HCT116 (cell line): Measurements from ENCODE around the gene BDH1. TPM values are rescaled to one million over a fixed set of nuclear protein-coding genes. Genes with fewer than 3 reads are reported as not detected.

ENCODE experiments used
- ATAC-seq: fragments of 200-7000 bp; cut with Tn5 transposase; 2 replicates; pipeline ENCODE4 v1.9.1; 2020; ENCODE audit warnings: mild to moderate bottlenecking, moderate library complexity
- BruUV-seq: library from RNA; stranded (reverse); fragments of 400-500 nt; replicated peaks from 2 replicates; lab custom pipeline; 2021; lab: Mats Ljungman, UMichigan
- CTCF ChIA-PET: fragments of 300-600 bp; sonication (Branson Sonifier 250); formaldehyde crosslinking; loops from one replicate; lab custom pipeline; 2021; ENCODE audit warnings: antibody characterized with exemption; lab: Charles Lee
- POLR2A ChIA-PET: fragments of 300-600, 350-600 bp; sonication (Branson Sonifier 250); formaldehyde crosslinking; loops from one replicate; lab custom pipeline; 2021; ENCODE audit warnings: antibody characterized with exemption; lab: Charles Lee
- RAD21 ChIA-PET, 2 experiments: fragments of 300-600 bp; sonication (Branson Sonifier 250); formaldehyde crosslinking; loops; one replicate each; lab custom pipeline; 2023; ENCODE audit warnings: low total read pairs in 2 of 2; ENCODE audit not compliant: uncharacterized antibody in 2 of 2, unreplicated experiment in 2 of 2, low non-redundant PET in 1 of 2; lab: Charles Lee
- DNase-seq: peaks from one replicate; pipeline ENCODE4 v3.0.0-alpha.2; 2010; ENCODE audit warnings: low read depth, low spot score
- H2AFZ ChIP-seq: fragments of 200-600 bp; shearing (Covaris generic), sonication (generic); 2 replicates; pipeline ENCODE4 v1.6.1; 2017; ENCODE audit warnings: low read depth, mixed run types, mixed read lengths, antibody characterized with exemption, low read length; ENCODE audit not compliant: poor library complexity, severe bottlenecking
- H3K27ac ChIP-seq: 2 replicates; pipeline ENCODE4 v1.5.1; 2012; ENCODE audit warnings: low read depth, low read length
- H3K27me3 ChIP-seq: fragments of 200-600 bp; sonication (generic); 2 replicates; pipeline ENCODE4 v1.6.1; 2016; ENCODE audit warnings: mixed run types, low read length, mixed read lengths; ENCODE audit not compliant: insufficient read depth
- H3K36me3 ChIP-seq, 2 experiments: fragments of 200-500 bp in 1 of 2; fragments of 200-600 bp in 1 of 2; sonication (Bioruptor generic) in 1 of 2; sonication (generic) in 1 of 2; 2 replicates each; pipeline versions ENCODE4 v1.5.1 to v1.6.1; 2014 to 2016; ENCODE audit warnings: low read length in 2 of 2, inconsistent platforms in 1 of 2, mixed read lengths in 1 of 2, mixed run types in 1 of 2; ENCODE audit not compliant: insufficient read depth in 2 of 2, control insufficient read depth in 1 of 2
- H3K4me1 ChIP-seq, 2 experiments: fragments of 200-600 bp in 1 of 2; sonication (generic) in 1 of 2; 2 replicates each; pipeline versions ENCODE4 v1.5.1 to v1.6.1; 2012 to 2017; ENCODE audit warnings: low read length in 2 of 2, inconsistent platforms in 1 of 2, mild to moderate bottlenecking in 1 of 2, mixed read lengths in 1 of 2, mixed run types in 1 of 2, moderate library complexity in 1 of 2; ENCODE audit not compliant: insufficient read depth in 2 of 2, control insufficient read depth in 1 of 2
- H3K4me2 ChIP-seq: fragments of 200-600 bp; sonication (generic); 2 replicates; pipeline ENCODE4 v1.6.1; 2017; ENCODE audit warnings: mixed run types, low read length, mixed read lengths
- H3K4me3 ChIP-seq, 2 experiments: fragments of 200-600 bp in 1 of 2; sonication (generic) in 1 of 2; replicated peaks in 1 of 2; 2 replicates each; pipeline ENCODE4 v1.5.1; 2011 to 2016; ENCODE audit warnings: low read length in 2 of 2, control low read depth in 1 of 2, low read depth in 1 of 2, mild to moderate bottlenecking in 1 of 2, mixed read lengths in 1 of 2, mixed run types in 1 of 2
- H3K79me2 ChIP-seq: fragments of 200-600 bp; sonication (generic); 2 replicates; pipeline ENCODE4 v1.6.1; 2017; ENCODE audit warnings: mild to moderate bottlenecking, mixed run types, low read length, moderate library complexity, mixed read lengths; ENCODE audit not compliant: insufficient read depth
- H3K9ac ChIP-seq: fragments of 200-600 bp; sonication (generic); 2 replicates; pipeline ENCODE4 v1.6.1; 2016; ENCODE audit warnings: low read length, mixed read lengths
- H3K9me2 ChIP-seq: fragments of 200-600 bp; sonication (generic), shearing (Covaris generic); 2 replicates; pipeline ENCODE4 v1.6.1; 2017; ENCODE audit warnings: mixed run types, mild to moderate bottlenecking, moderate library complexity; ENCODE audit not compliant: insufficient read depth
- H3K9me3 ChIP-seq, 2 experiments: fragments of 200-500 bp in 1 of 2; fragments of 200-600 bp in 1 of 2; sonication (Bioruptor generic) in 1 of 2; sonication (generic) in 1 of 2; 2 replicates each; pipeline ENCODE4 v1.6.1; 2014 to 2017; ENCODE audit warnings: low read length in 2 of 2, mixed read lengths in 2 of 2, inconsistent platforms in 1 of 2, low read depth in 1 of 2, mild to moderate bottlenecking in 1 of 2, mixed run types in 1 of 2, moderate library complexity in 1 of 2; ENCODE audit not compliant: control insufficient read depth in 1 of 2, insufficient read depth in 1 of 2
- H4K20me1 ChIP-seq: fragments of 200-600 bp; sonication (generic), shearing (Covaris generic); 2 replicates; pipeline ENCODE4 v1.6.1; 2017; ENCODE audit warnings: mixed run types, mild to moderate bottlenecking, moderate library complexity; ENCODE audit not compliant: insufficient read depth
- CBX3 ChIP-seq: IDR thresholded peaks from 2 replicates; pipeline ENCODE4 v1.6.1; 2012; ENCODE audit warnings: low read depth
- CEBPB ChIP-seq: IDR thresholded peaks from 2 replicates; pipeline ENCODE4 v1.6.1; 2012; ENCODE audit warnings: low read depth
- EZH2 ChIP-seq: fragments of 200-600 bp; sonication (generic); IDR thresholded peaks from 2 replicates; pipeline ENCODE4 v1.6.1; 2017; ENCODE audit warnings: antibody characterized with exemption, mixed run types
- EZH2phosphoT487 ChIP-seq: fragments of 200-600 bp; IDR thresholded peaks from 2 replicates; pipeline ENCODE4 v1.6.1; 2018; ENCODE audit warnings: antibody characterized with exemption, borderline replicate concordance
- FOSL1 ChIP-seq: IDR thresholded peaks from 2 replicates; pipeline ENCODE4 v1.6.1; 2012; ENCODE audit warnings: low read depth
- POLR2A ChIP-seq: IDR thresholded peaks from 2 replicates; pipeline ENCODE4 v1.7.0; 2011; ENCODE audit warnings: borderline replicate concordance; ENCODE audit not compliant: insufficient read depth, insufficient read length; ENCODE audit errors: extremely low read depth
- RAD21 ChIP-seq: IDR thresholded peaks from 2 replicates; pipeline ENCODE4 v1.6.1; 2012; ENCODE audit warnings: low read depth, mild to moderate bottlenecking
- SIN3A ChIP-seq: IDR thresholded peaks from 2 replicates; pipeline ENCODE4 v1.6.1; 2012; ENCODE audit warnings: low read depth
- SP1 ChIP-seq: IDR thresholded peaks from 2 replicates; pipeline ENCODE4 v1.6.1; 2012; ENCODE audit warnings: low read depth
- SRF ChIP-seq: IDR thresholded peaks from 2 replicates; pipeline ENCODE4 v1.6.1; 2012; ENCODE audit warnings: low read depth
- TCF7L2 ChIP-seq: IDR thresholded peaks from 2 replicates; pipeline ENCODE4 v1.7.0; 2011; ENCODE audit warnings: borderline replicate concordance, inconsistent platforms; ENCODE audit not compliant: insufficient read depth, insufficient read length; ENCODE audit errors: extremely low read depth
- YY1 ChIP-seq: IDR thresholded peaks from 2 replicates; pipeline ENCODE4 v1.6.1; 2011; ENCODE audit warnings: low read length, low read depth, moderate library complexity, mild to moderate bottlenecking; ENCODE audit not compliant: insufficient replicate concordance; ENCODE audit errors: extremely low read depth
- ZBTB33 ChIP-seq: IDR thresholded peaks from 2 replicates; pipeline ENCODE4 v1.6.1; 2011; ENCODE audit warnings: mild to moderate bottlenecking, low read length, moderate library complexity; ENCODE audit not compliant: insufficient replicate concordance; ENCODE audit errors: extremely low read depth
- ZFX ChIP-seq: fragments of 450-650 bp; IDR thresholded peaks from 2 replicates; pipeline ENCODE4 v1.6.1; 2017
- ZNF274 ChIP-seq: fragments of 200-500 bp; sonication (Bioruptor generic); IDR thresholded peaks from 2 replicates; pipeline ENCODE4 v1.6.1; 2014; ENCODE audit warnings: mild to moderate bottlenecking, low read depth, low read length, inconsistent platforms
- intact Hi-C: fragments of 100-400 bp; cut with micrococcal nuclease; formaldehyde crosslinking; loops from 2 replicates; pipeline ENCODE4 v1.10.0; 2022
- total RNA-seq: library from RNA; stranded (reverse); gene quantifications from one replicate; pipeline ENCODE4 v1.2.1, GENCODE V29; 2021; ENCODE audit not compliant: unreplicated experiment
- TF ChIP-seq, protein P1 (sequence below): IDR thresholded peaks from 2 replicates; pipeline ENCODE4 v1.6.1; 2012
- TF ChIP-seq, protein P2 (sequence below): IDR thresholded peaks from 2 replicates; pipeline ENCODE4 v1.6.1; 2012

BDH1 gene
- total RNA-seq, 1 experiment from 2014 or later, result 26.6 TPM

GRCh38 chr3:197586181-197586580 is 30.4 kb upstream of the BDH1 start:
- Histone ChIP-seq H2AFZ (no peak overlapping the region), H3K36me3 (no peaks in the 10 kb centered on the region), H3K4me3 (no peak overlapping the region), H3K79me2 (no peaks in the 10 kb centered on the region), H4K20me1 (no peaks in the 10 kb centered on the region), H3K9ac (no peak overlapping the region), H3K4me1 (peaks cover 7 to 8% of the 10 kb centered on the region in 2 experiments; a peak in 2 of 4 replicates), H3K9me2 (no peaks in the 10 kb centered on the region), H3K27ac (no peak overlapping the region), H3K9me3 (no peaks in the 10 kb centered on the region), H3K4me2 (no peak overlapping the region), H3K27me3 (no peaks in the 10 kb centered on the region)
- no peak for ATAC-seq
- ChIA-PET CTCF (no interaction called here), POLR2A (no interaction called here), RAD21 (no interaction called here)
- intact Hi-C loops, result no loop called here
- DNase-seq, result no peak
- TF ChIP-seq ZNF274 (no peak), ZFX (no peak), TCF7L2 (no peak), YY1 (no peak), EZH2phosphoT487 (no peak), SRF (no peak), RAD21 (no peak), POLR2A (no peak), SIN3A (no peak), ZBTB33 (no peak), CEBPB (no peak), CBX3 (no peak), EZH2 (no peak), FOSL1 (no peak), SP1 (no peak)
- TF ChIP-seq, protein P1, sequence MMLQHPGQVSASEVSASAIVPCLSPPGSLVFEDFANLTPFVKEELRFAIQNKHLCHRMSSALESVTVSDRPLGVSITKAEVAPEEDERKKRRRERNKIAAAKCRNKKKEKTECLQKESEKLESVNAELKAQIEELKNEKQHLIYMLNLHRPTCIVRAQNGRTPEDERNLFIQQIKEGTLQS, result no peak
- TF ChIP-seq, protein P2, sequence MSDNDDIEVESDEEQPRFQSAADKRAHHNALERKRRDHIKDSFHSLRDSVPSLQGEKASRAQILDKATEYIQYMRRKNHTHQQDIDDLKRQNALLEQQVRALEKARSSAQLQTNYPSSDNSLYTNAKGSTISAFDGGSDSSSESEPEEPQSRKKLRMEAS, result no peak
- BruUV-seq, result no TSS peak
